ENCODE measurements around the gene ADD1.

ADD1 gene

DNA sequence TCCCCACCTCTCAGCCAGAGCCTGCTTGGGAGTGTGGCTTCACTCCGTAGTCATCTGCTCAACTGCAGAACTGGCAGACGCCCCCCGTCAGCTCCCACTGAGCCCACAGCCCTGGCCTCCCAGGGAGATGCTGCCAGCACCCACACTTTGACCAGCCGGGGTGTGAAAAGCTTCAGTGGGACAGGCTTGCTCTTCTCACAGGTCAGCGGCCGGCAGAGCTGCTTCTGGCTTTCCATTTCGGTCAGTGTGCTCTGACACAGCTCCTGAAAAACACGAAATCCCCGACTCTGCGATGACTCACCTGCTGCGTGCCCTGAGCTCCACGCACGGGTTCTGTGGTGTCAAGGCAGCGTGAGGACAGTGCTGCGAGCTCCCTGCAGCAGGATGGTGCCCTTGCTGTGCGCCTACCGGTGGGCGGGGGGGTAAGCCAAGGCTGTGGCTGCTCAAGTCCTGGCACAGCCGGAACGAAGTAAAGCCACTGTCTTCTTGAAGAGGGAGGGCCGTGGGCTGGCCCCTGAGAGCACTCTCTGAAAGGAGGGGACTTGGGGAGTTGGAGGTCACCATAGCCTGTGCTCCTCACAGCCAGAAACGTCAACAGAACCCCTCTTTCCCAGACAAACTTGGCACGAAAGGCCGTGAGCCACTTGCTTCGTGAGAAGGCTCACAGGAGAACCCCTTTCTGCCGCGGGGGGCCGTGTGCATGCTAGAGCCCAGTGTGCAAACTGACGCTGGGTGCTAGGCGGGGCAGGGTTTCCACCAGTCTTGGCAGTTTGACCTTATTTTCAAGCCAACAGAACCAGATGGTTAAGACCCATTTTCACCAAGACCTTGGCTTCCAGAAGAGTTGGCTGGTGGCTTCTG is 96.0 kb downstream of the ADD1 start:
- peaks cover 11% of the 10 kb centered on the region for H3K4me1 ChIP-seq (ENCODE audit: control insufficient read depth, insufficient read depth, low read length)
- H3K27ac ChIP-seq (ENCODE audit: low read depth, low read length) = no peak overlapping the region
- no peak overlapping the region for H3K4me3 ChIP-seq (ENCODE audit: low read depth, low read length)
- H3K9ac ChIP-seq (ENCODE audit: low read depth, low read length) = no peak overlapping the region
- no peaks in the 10 kb centered on the region for H3K9me3 ChIP-seq (ENCODE audit: control insufficient read depth, insufficient read depth, low read length)
- H3K27me3 ChIP-seq (ENCODE audit: control insufficient read depth, insufficient read depth, low read length) = no peaks in the 10 kb centered on the region
- H3K36me3 ChIP-seq (ENCODE audit: control insufficient read depth, insufficient read depth, low read length) = peaks cover 78% of the 10 kb centered on the region

DNA sequence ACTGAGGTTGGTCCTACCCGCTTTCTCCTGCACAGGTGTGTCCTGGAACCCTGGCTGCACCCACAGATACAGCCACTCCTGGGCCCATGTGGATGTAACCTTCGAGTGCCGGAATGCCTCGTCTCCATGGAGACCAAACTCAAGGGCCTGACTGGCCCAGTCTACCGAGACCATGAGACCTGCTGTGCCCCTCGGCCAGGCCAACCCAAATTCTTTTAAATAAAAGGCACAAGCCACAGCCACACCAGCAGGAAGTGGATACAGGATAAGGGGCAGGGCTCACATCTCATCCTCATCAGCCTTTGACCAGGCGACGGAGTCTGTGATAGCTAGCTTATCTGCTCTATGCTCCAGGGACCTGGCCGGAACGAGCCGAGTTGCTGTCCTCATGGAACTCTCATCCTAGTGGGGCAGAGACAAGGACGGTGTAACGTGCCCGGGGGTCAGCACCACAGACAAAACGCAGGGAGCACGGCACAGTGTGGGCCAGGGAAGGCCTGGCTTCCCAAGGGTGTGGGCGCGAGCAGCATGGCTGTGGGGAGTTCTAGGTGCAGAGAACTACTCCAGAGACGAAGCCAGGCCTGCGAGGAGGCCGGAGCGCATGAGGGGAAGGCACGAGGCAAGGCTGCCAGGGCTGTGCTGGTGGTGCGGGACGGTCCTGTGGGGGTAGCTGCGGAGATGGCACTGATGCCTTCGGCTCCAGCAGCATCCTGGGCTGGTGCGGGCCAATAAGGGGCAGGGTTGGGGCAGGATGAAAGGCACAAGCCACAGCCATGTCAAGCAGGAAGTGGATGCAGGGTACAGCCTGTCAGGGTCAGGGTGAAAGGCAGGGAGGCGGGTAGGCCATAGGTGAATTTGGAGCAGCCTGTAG is 96.9 kb downstream of the ADD1 start:
- Histone ChIP-seq H3K4me1 (ENCODE audit: control insufficient read depth, insufficient read depth, low read length) (peaks cover 9% of the 10 kb centered on the region), H3K27me3 (ENCODE audit: control insufficient read depth, insufficient read depth, low read length) (no peaks in the 10 kb centered on the region), H3K9me3 (ENCODE audit: control insufficient read depth, insufficient read depth, low read length) (no peaks in the 10 kb centered on the region), H3K36me3 (ENCODE audit: control insufficient read depth, insufficient read depth, low read length) (peaks cover 87% of the 10 kb centered on the region), H3K9ac (ENCODE audit: low read depth, low read length) (no peak overlapping the region), H3K4me3 (ENCODE audit: low read depth, low read length) (no peak overlapping the region), H3K27ac (ENCODE audit: low read depth, low read length) (no peak overlapping the region)

DNA sequence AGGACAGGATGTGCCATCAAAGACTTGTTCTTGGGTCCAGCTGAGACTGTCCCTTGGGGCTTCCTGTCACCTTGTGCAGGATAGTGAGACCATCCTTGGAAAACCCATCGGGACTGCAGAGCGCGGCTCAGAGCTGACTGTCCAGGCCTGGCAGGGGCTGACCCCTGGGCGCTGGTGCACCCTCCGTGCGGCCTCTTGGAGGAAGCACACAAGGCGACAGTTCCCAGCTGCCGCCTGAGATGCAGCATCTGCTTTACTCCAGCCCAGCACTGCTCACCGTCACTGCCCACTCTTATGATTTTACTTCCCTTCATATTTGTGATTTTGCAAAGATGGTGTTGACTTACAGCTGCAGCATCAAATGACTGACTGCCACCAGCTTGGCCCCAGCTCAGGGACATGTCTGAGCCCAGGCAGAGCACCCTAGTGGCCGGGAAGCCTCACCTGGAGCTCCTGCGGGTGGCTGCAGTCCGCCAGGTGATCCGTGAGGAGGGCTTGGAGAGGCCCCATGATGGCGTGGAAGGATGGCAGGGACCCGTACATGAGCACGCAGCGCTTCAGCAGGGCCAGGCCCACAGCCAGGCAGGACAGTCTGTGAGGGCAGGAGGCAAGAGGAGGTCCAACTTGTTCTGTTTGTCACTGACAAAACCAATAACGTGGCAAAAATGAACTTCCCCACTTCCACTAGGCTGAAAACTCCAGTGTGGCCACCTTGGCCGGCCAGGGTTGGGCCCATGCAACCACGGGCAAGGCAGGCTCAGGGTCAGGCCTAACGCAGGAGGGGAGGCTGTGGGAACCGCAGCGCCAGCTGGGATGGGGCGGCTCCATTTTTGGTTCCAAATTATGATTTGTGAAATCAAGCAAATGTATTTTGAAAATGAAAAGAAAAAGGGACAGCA is 97.7 kb downstream of the ADD1 start:
- H3K27me3 ChIP-seq (ENCODE audit: control insufficient read depth, insufficient read depth, low read length) = no peaks in the 10 kb centered on the region
- H3K27ac ChIP-seq (ENCODE audit: low read depth, low read length) = no peak overlapping the region
- H3K36me3 ChIP-seq (ENCODE audit: control insufficient read depth, insufficient read depth, low read length) = peaks cover 95% of the 10 kb centered on the region
- 0 out of 2 replicates have a peak, but pooled peaks cover 3% of the 10 kb centered on the region for H3K4me1 ChIP-seq (ENCODE audit: control insufficient read depth, insufficient read depth, low read length)
- H3K9me3 ChIP-seq (ENCODE audit: control insufficient read depth, insufficient read depth, low read length) = no peaks in the 10 kb centered on the region
- H3K9ac ChIP-seq (ENCODE audit: low read depth, low read length) = no peak overlapping the region
- no peak overlapping the region for H3K4me3 ChIP-seq (ENCODE audit: low read depth, low read length)

DNA sequence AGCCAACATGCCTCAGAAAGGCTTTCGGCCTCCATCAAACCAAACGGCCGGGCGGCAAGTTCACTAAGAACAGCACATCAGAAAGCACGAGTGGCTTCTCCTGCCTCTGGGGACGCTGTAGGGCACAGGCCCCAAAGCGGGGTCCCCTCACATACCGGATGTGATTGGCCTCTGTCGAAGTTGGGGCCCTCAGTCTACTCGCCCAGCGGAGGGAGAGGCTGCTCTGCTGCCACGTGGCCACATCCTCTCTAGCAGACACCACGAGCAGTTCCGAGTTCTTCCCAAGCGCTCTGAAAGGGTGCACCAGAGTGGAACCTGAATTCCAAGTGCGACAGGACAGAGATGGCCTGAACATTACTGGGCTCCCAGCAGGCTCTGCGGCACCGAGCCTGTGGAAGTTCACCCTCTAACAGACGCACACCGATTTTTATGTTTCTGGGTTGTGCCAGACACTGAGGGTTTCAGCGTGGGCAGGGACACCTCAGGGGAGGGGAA is 98.4 kb downstream of the ADD1 start:
- peaks cover 95% of the 10 kb centered on the region for H3K36me3 ChIP-seq (ENCODE audit: control insufficient read depth, insufficient read depth, low read length)
- no peak overlapping the region for H3K27ac ChIP-seq (ENCODE audit: low read depth, low read length)

DNA sequence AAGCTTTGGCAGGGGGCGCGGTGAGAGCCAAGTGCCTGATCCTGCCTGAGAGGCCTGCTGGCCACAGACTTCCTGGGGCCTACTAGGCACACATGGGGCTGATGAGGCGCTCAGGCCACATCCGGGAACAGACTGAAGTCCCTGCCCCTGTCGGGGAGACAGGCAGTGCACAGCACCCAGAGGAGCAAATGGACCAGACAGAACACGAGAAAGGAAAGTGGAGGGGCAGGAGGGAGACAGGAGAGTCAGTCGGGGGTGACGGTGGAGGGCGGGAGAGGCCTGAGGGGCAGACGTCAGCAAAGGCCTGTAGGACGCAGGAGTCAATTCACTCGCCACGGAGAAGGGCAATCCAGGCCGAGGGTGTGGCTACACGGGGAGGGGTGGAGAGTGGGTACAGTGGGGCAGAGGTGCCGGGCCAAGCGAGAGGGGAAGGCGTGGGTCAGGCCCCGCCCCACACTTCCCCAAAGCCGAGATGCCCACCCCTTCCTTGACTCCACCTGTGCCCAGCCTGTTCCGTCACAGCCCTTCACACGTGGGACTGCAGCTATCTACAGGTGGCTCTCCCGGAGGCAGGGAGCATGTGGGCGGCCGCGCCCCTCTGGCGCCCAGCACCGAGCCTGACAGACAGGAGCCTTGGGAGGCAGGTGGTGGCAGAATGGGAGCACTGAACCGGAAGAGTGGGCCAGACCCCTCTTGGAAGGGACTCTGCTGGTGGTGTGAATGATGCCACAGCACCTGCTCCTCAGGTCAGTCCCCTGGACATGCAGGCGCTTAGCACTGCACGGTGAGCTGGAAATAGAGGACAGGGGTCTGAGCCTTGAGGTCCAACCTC is 99.1 kb downstream of the ADD1 start:
- Histone ChIP-seq H3K4me3 (ENCODE audit: low read depth, low read length) (no peak overlapping the region), H3K36me3 (ENCODE audit: control insufficient read depth, insufficient read depth, low read length) (peaks cover 95% of the 10 kb centered on the region), H3K9ac (ENCODE audit: low read depth, low read length) (no peak overlapping the region), H3K9me3 (ENCODE audit: control insufficient read depth, insufficient read depth, low read length) (no peaks in the 10 kb centered on the region), H3K4me1 (ENCODE audit: control insufficient read depth, insufficient read depth, low read length) (no peaks in the 10 kb centered on the region), H3K27me3 (ENCODE audit: control insufficient read depth, insufficient read depth, low read length) (no peaks in the 10 kb centered on the region), H3K27ac (ENCODE audit: low read depth, low read length) (no peak overlapping the region)

More for the DNA sequence above, 98.4 kb downstream of the ADD1 start:
- Histone ChIP-seq H3K4me1 (ENCODE audit: control insufficient read depth, insufficient read depth, low read length) (0 out of 2 replicates have a peak, but pooled peaks cover 1% of the 10 kb centered on the region), H3K9ac (ENCODE audit: low read depth, low read length) (no peak overlapping the region), H3K27me3 (ENCODE audit: control insufficient read depth, insufficient read depth, low read length) (no peaks in the 10 kb centered on the region), H3K4me3 (ENCODE audit: low read depth, low read length) (no peak overlapping the region), H3K9me3 (ENCODE audit: control insufficient read depth, insufficient read depth, low read length) (no peaks in the 10 kb centered on the region)

DNA sequence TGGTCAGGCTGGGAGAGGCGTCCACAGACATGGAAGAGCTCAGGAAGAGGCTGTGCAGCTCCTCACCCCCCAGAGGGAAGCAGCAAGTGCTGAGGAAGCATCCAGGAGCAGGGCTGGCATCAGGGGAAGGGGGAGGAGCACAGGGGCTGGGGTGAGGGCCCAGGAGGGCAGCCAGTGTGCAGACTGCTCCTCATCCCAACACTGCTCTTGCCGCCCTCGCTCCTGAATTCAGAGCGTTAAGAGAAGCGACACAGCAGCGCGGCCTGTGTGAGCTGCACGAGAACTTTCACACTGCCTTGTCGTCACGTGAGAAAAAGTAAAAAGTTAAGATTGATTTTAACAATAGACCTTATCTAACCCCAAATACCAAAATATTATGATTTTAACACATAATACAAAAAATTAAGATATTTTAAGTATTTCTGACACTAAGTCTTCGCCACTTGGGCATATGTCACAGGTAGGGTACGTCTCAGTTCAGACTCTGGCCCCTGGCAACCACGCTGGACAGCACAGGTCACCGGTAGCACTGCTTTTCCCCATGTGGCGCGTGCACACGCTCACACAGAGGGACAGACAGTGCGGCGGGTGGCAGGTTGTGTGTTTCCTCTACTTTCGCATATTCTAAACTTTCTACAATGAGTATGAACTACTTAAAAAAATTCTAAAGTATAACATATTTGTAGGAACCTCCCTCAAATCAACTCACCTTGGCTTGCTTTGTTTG is 99.9 kb downstream of the ADD1 start:
- H3K9ac ChIP-seq (ENCODE audit: low read depth, low read length) = no peak overlapping the region
- no peaks in the 10 kb centered on the region for H3K9me3 ChIP-seq (ENCODE audit: control insufficient read depth, insufficient read depth, low read length)
- H3K4me1 ChIP-seq (ENCODE audit: control insufficient read depth, insufficient read depth, low read length) = no peaks in the 10 kb centered on the region
- H3K27ac ChIP-seq (ENCODE audit: low read depth, low read length) = no peak overlapping the region
- H3K27me3 ChIP-seq (ENCODE audit: control insufficient read depth, insufficient read depth, low read length) = no peaks in the 10 kb centered on the region
- peaks cover 95% of the 10 kb centered on the region for H3K36me3 ChIP-seq (ENCODE audit: control insufficient read depth, insufficient read depth, low read length)
- no peak overlapping the region for H3K4me3 ChIP-seq (ENCODE audit: low read depth, low read length)

DNA sequence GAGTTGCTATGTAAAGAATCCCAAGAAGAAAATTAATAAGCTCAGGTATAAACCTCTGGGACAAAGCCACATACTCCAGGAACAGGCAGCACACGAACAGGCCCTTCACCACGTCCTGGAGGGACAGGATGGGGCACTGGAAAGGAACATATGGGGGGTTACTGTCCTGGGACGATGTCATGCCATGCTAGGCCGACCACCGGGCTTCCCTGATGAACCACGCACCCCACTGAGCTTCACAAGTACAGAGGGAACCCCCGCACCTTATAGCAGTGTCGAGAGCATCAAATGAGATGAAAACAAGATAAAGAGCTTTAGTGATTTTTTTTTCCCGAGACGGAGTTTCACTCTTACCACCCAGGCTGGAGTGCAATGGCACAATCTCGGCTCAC is 100.4 kb downstream of the ADD1 start:
- no peak overlapping the region for H3K27ac ChIP-seq (ENCODE audit: low read depth, low read length)
- H3K27me3 ChIP-seq (ENCODE audit: control insufficient read depth, insufficient read depth, low read length) = no peaks in the 10 kb centered on the region
- H3K36me3 ChIP-seq (ENCODE audit: control insufficient read depth, insufficient read depth, low read length) = peaks cover 95% of the 10 kb centered on the region

DNA sequence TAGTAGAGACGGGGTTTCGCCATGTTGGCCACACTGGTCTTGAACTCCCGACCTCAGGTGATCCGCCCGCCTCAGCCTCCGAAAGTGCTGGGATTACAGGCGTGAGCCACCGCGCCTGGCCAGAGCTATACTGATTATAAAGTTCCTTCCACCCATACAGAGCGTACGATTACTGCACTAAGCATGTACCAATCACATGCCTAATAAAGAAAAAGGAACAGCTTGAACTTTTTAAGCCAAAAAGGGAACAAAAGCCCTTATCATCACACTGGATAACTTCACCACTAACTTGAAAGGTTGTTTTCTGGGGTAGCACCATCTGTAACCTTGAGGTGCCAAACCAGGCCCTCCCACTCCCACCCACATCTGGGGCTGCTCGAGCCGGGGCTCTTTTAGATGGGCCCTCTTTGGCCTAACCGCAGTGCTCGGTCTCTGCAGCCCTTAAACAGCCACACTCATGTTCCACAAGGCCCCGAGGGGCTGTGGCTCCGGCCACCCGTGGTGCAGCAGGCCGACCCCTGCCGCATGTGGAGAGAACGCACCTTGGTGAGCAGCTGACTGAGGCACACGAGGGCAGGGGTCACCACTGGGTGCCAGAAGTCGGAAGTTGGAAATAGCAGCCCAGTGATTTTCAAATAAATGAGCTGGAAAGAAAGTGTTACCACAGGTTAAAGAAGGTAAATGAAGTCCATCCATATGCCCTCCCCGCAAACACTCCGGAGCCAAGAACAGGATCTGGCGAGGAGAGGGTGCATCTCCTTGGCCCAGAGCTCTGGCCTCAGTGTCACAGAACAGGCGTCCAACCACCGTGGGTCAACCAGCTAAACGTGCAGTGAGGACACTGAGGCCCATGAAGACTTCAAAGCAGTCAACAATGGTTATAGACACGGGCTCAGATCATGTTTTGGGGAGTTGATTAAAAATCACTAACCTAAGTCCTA is 101.2 kb downstream of the ADD1 start:
- peaks cover 95% of the 10 kb centered on the region for H3K36me3 ChIP-seq (ENCODE audit: control insufficient read depth, insufficient read depth, low read length)

More for the DNA sequence above, 100.4 kb downstream of the ADD1 start:
- H3K4me1 ChIP-seq (ENCODE audit: control insufficient read depth, insufficient read depth, low read length) = no peaks in the 10 kb centered on the region
- no peaks in the 10 kb centered on the region for H3K9me3 ChIP-seq (ENCODE audit: control insufficient read depth, insufficient read depth, low read length)
- no peak overlapping the region for H3K9ac ChIP-seq (ENCODE audit: low read depth, low read length)
- no peak overlapping the region for H3K4me3 ChIP-seq (ENCODE audit: low read depth, low read length)

More for the DNA sequence above, 101.2 kb downstream of the ADD1 start:
- no peak overlapping the region for H3K27ac ChIP-seq (ENCODE audit: low read depth, low read length)
- H3K27me3 ChIP-seq (ENCODE audit: control insufficient read depth, insufficient read depth, low read length) = no peaks in the 10 kb centered on the region
- no peaks in the 10 kb centered on the region for H3K9me3 ChIP-seq (ENCODE audit: control insufficient read depth, insufficient read depth, low read length)
- H3K4me1 ChIP-seq (ENCODE audit: control insufficient read depth, insufficient read depth, low read length) = no peaks in the 10 kb centered on the region
- H3K4me3 ChIP-seq (ENCODE audit: low read depth, low read length) = no peak overlapping the region
- no peak overlapping the region for H3K9ac ChIP-seq (ENCODE audit: low read depth, low read length)

Data from HUES48 (cell line).